Osteoblast (primary cell): ENCODE results near the gene PTH1R. TPM values are rescaled to one million over a fixed set of nuclear protein-coding genes. Genes with fewer than 3 reads are reported as not detected.

Experiments used
- DNase-seq: peaks from one replicate; pipeline ENCODE4 v3.0.0; 2011; ENCODE audit warnings: low spot score, mixed read lengths; ENCODE audit not compliant: insufficient read length; ENCODE audit errors: missing footprints
- H2AFZ ChIP-seq: 2 replicates; pipeline ENCODE4 v1.6.0; 2011; ENCODE audit warnings: mild to moderate bottlenecking, low read length
- H3K27ac ChIP-seq: 2 replicates; pipeline ENCODE4 v1.5.1; 2011; ENCODE audit warnings: mild to moderate bottlenecking, low read depth, low read length, moderate library complexity
- H3K27me3 ChIP-seq: 2 replicates; pipeline ENCODE4 v1.6.0; 2012; ENCODE audit warnings: mild to moderate bottlenecking, control low read depth, inconsistent platforms, low read length, moderate library complexity; ENCODE audit not compliant: insufficient read depth
- H3K36me3 ChIP-seq: 2 replicates; pipeline ENCODE4 v1.5.1; 2011; ENCODE audit warnings: mild to moderate bottlenecking, low read length, control low read depth, moderate library complexity; ENCODE audit not compliant: insufficient read depth
- H3K4me1 ChIP-seq: 2 replicates; pipeline ENCODE4 v1.5.1; 2011; ENCODE audit warnings: mild to moderate bottlenecking, low read length, control low read depth, moderate library complexity; ENCODE audit not compliant: insufficient read depth
- H3K4me2 ChIP-seq: 2 replicates; pipeline ENCODE4 v1.6.0; 2011; ENCODE audit warnings: mild to moderate bottlenecking, low read length; ENCODE audit not compliant: insufficient read depth
- H3K4me3 ChIP-seq: fragments of 200-600 bp; sonication (generic); 3 replicates; pipeline ENCODE4 v1.5.1; 2012; ENCODE audit warnings: mild to moderate bottlenecking, low read length, inconsistent platforms; ENCODE audit not compliant: insufficient read depth
- H3K79me2 ChIP-seq: 2 replicates; pipeline ENCODE4 v1.6.0; 2012; ENCODE audit warnings: mild to moderate bottlenecking, low read length, control low read depth, inconsistent platforms; ENCODE audit not compliant: insufficient read depth
- H3K9me3 ChIP-seq: 2 replicates; pipeline ENCODE4 v1.5.1; 2011; ENCODE audit warnings: low read depth, low read length, control low read depth
- H4K20me1 ChIP-seq: 2 replicates; pipeline ENCODE4 v1.6.0; 2012; ENCODE audit warnings: mild to moderate bottlenecking, low read length, control low read depth; ENCODE audit not compliant: insufficient read depth
- total RNA-seq: library from RNA; depleted of rRNA; stranded (reverse); fragments of >200 nt; gene quantifications from 2 replicates; pipeline ENCODE4 v1.2.3, GENCODE V29; 2012
- TF ChIP-seq, protein P1 (sequence below): IDR thresholded peaks from 2 replicates; pipeline ENCODE4 v1.5.1; 2011; ENCODE audit warnings: mild to moderate bottlenecking, low read depth, low read length, moderate library complexity; ENCODE audit errors: extremely low read depth

The PTH1R gene
- 0.29 and 0.36 TPM in 2 replicates for total RNA-seq

DNA sequence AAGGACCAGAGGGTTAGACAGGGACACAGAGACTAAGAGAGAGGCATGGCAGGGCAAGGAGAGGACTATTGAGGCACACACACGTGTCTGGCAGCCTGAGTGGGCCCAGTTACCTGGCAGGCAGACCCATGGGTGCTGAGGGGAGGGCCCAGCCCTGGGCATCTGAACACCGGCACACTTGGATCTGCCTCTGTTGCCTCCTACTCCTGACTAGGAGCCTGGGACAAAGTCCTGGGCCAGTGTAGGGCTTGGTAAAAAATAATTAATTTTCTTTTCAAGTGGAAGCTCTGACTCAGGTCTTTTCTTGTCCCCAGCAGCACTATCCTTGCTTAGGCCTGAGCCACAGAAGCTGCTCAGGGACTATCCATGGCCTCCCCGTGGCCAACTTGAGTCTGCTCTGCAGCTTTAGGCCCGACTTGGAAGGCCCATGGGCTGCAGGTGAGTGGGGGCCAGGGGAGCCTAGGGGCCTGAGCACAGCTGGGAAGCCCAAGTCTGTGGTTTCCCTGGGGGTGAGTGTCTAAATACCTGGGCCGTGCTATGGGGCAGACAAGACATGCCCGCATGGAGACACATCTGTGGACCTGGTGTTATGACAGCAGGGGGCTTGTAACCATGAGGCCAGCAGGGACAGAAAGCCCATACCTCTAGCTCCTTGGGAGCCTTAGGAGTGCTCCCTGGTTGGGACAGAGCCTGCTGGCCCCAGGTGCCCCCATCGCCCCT lies at the start of gene PTH1R:
TSS of gene PTH1R (plus strand) at position 316 of the 720 bp plus-strand sequence. CDS start 5,839 bp downstream, outside the sequence.
- peaks cover 24% of the 10 kb centered on the region for H3K27me3 ChIP-seq
- H3K79me2 ChIP-seq = no peaks in the 10 kb centered on the region
- TF ChIP-seq, protein P1, sequence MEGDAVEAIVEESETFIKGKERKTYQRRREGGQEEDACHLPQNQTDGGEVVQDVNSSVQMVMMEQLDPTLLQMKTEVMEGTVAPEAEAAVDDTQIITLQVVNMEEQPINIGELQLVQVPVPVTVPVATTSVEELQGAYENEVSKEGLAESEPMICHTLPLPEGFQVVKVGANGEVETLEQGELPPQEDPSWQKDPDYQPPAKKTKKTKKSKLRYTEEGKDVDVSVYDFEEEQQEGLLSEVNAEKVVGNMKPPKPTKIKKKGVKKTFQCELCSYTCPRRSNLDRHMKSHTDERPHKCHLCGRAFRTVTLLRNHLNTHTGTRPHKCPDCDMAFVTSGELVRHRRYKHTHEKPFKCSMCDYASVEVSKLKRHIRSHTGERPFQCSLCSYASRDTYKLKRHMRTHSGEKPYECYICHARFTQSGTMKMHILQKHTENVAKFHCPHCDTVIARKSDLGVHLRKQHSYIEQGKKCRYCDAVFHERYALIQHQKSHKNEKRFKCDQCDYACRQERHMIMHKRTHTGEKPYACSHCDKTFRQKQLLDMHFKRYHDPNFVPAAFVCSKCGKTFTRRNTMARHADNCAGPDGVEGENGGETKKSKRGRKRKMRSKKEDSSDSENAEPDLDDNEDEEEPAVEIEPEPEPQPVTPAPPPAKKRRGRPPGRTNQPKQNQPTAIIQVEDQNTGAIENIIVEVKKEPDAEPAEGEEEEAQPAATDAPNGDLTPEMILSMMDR = no peak
- H3K4me3 ChIP-seq = no peak within 1 kb of the TSS
- H3K36me3 ChIP-seq = no peaks in the 10 kb centered on the region
- H3K9me3 ChIP-seq = no peaks in the 10 kb centered on the region
- H3K4me2 ChIP-seq = no peak within 1 kb of the TSS
- no peak for DNase-seq
- no peak within 1 kb of the TSS for H2AFZ ChIP-seq
- no peaks in the 10 kb centered on the region for H3K4me1 ChIP-seq
- no peak within 1 kb of the TSS for H3K27ac ChIP-seq
- no peaks in the 10 kb centered on the region for H4K20me1 ChIP-seq

DNA sequence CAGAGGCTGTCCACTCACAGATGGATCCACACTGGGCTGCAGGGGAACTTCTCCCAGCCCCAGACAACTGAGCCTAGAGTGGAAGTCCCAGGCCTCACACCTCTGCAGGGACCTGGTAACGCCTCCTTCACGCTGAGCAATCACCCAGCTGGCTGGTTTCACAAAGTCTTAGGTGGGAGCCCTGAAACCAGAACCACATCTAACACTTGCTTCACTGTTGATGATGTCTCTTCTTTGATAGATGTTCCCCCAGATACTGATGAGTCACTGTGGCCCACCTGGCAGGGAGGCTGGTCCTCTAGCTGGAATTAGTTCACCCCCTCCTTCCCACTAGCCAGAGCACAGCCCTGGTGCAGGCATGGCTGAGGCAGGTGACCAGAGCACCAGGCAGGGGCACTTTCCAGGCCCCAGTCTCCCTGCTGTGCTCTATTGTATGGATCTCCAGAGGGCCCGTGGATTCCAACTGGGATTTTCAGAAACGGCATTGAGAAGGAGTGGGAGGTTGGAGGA lies 47.8 kb upstream of the PTH1R start:
- TF ChIP-seq, protein P1 = no peak
- no peaks in the 10 kb centered on the region for H3K4me1 ChIP-seq
- H2AFZ ChIP-seq = no peak overlapping the region
- peaks cover 9% of the 10 kb centered on the region for H3K27me3 ChIP-seq
- no peak overlapping the region for H3K27ac ChIP-seq
- H3K36me3 ChIP-seq = no peaks in the 10 kb centered on the region
- H3K79me2 ChIP-seq = no peaks in the 10 kb centered on the region
- no peaks in the 10 kb centered on the region for H3K9me3 ChIP-seq
- H3K4me3 ChIP-seq = no peak overlapping the region
- no peak overlapping the region for H3K4me2 ChIP-seq
- no peak for DNase-seq
- H4K20me1 ChIP-seq = no peaks in the 10 kb centered on the region

DNA sequence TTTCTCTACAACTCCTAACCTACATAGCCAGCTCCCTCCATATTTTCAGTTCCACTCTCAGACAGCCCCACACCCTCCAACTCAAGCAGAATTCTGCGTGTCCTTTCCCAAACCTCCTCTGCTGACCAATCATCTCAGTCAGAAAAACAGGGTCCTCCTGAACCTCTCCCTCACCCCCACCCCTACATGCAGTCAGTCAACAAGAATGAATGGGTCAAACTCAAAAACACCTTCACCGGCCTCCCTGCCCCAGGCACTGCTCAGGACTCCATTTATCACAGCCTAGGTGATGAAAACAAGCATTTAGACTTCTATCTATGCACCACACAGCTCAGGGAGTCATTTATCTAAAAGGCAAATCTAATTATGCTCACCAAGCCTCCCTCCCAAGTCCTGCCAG lies 46.7 kb upstream of the PTH1R start:
- no peak overlapping the region for H3K4me2 ChIP-seq
- no peak overlapping the region for H3K4me3 ChIP-seq
- H3K4me1 ChIP-seq = no peaks in the 10 kb centered on the region
- TF ChIP-seq, protein P1 = no peak
- H3K27me3 ChIP-seq = no peaks in the 10 kb centered on the region
- H3K27ac ChIP-seq = no peak overlapping the region
- DNase-seq = peak; percentile 41
- H2AFZ ChIP-seq = no peak overlapping the region
- H3K79me2 ChIP-seq = no peaks in the 10 kb centered on the region
- no peaks in the 10 kb centered on the region for H3K9me3 ChIP-seq
- H3K36me3 ChIP-seq = no peaks in the 10 kb centered on the region
- H4K20me1 ChIP-seq = no peaks in the 10 kb centered on the region

DNA sequence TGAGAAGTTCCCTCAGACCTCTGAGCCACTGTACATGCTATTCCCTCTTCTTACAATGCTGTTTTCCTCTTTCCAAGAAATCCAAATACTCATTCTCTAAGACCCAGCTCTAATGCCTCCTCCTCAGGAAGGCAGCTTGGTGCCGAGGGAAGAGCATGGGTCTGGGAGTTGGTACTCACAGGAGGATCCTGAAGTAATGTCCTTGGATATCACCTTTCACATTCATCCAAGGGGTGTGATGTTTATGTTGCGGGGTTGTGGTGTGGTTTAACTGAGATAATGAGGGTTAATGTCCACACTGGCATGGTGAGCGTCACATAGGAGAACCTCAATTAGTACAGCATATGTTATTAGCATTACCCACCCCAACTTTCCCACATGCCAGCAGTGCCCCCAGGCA lies 46.2 kb upstream of the PTH1R start:
- Histone ChIP-seq H3K4me3 (no peak overlapping the region), H3K79me2 (no peaks in the 10 kb centered on the region), H3K4me1 (no peaks in the 10 kb centered on the region), H4K20me1 (no peaks in the 10 kb centered on the region), H3K4me2 (no peak overlapping the region), H2AFZ (no peak overlapping the region), H3K9me3 (no peaks in the 10 kb centered on the region), H3K27me3 (no peaks in the 10 kb centered on the region), H3K27ac (no peak overlapping the region), H3K36me3 (no peaks in the 10 kb centered on the region)
- DNase-seq = peak; percentile 25
- TF ChIP-seq, protein P1 = no peak
